Measurements from ENCODE around the gene RBBP4.
"Not testable (repeated sequence)": the region's sequence is repeated elsewhere in the genome, so short reads cannot be mapped to it uniquely, and the experiment has no call there.

The RBBP4 gene

GRCh38 chr1:32650752-32651460, at the start of gene RBBP4:
Gene RBBP4 (plus strand): TSS chr1:32651208. CDS start chr1:32651307, 99 bp downstream.
- peak within 1 kb of the TSS; percentile 84 for H3K4me3 ChIP-seq (ENCODE audit: low read depth, low read length)
- peak; percentile 93 for DNase-seq (ENCODE audit: low read depth)

GRCh38 chr1:32605711-32606424, 45.1 kb upstream of the RBBP4 start:
- DNase-seq (ENCODE audit: low read depth) = no peak
- H3K4me3 ChIP-seq (ENCODE audit: low read depth, low read length) = no peak overlapping the region

GRCh38 chr1:32606565-32607371, 44.2 kb upstream of the RBBP4 start:
- H3K4me3 ChIP-seq (ENCODE audit: low read depth, low read length) = no peak overlapping the region
- no peak for DNase-seq (ENCODE audit: low read depth)

GRCh38 chr1:32609180-32609579, 41.8 kb upstream of the RBBP4 start:
- H3K4me3 ChIP-seq (ENCODE audit: low read depth, low read length) = no peak overlapping the region
- DNase-seq (ENCODE audit: low read depth) = no peak

GRCh38 chr1:32611859-32612188, 39.2 kb upstream of the RBBP4 start:
- peak overlapping the region; percentile 47 for H3K4me3 ChIP-seq (ENCODE audit: low read depth, low read length)

GRCh38 chr1:32612189-32612881, 38.7 kb upstream of the RBBP4 start:
- H3K4me3 ChIP-seq (ENCODE audit: low read depth, low read length) = peak overlapping the region; percentile 47
- DNase-seq (ENCODE audit: low read depth) = no peak

More at GRCh38 chr1:32611859-32612188, 39.2 kb upstream of the RBBP4 start:
- DNase-seq (ENCODE audit: low read depth) = no peak

- no peak overlapping the region for H3K4me3 ChIP-seq (ENCODE audit: low read depth, low read length)
- DNase-seq (ENCODE audit: low read depth) = no peak
These were observed 37.5 kb upstream of the RBBP4 start for GRCh38 chr1:32613472-32613871.

GRCh38 chr1:32618673-32619221, 32.3 kb upstream of the RBBP4 start:
- no peak overlapping the region for H3K4me3 ChIP-seq (ENCODE audit: low read depth, low read length)
- no peak for DNase-seq (ENCODE audit: low read depth)

GRCh38 chr1:32619701-32620485, 31.1 kb upstream of the RBBP4 start:
- no peak for DNase-seq (ENCODE audit: low read depth)
- no peak overlapping the region for H3K4me3 ChIP-seq (ENCODE audit: low read depth, low read length)

GRCh38 chr1:32622205-32622604, 28.8 kb upstream of the RBBP4 start:
- no peak for DNase-seq (ENCODE audit: low read depth)
- H3K4me3 ChIP-seq (ENCODE audit: low read depth, low read length) = no peak overlapping the region

GRCh38 chr1:32622806-32623681, 28.0 kb upstream of the RBBP4 start:
- DNase-seq (ENCODE audit: low read depth) = no peak
- H3K4me3 ChIP-seq (ENCODE audit: low read depth, low read length) = no peak overlapping the region

GRCh38 chr1:32623775-32624174, 27.2 kb upstream of the RBBP4 start:
- H3K4me3 ChIP-seq (ENCODE audit: low read depth, low read length) = no peak overlapping the region
- no peak for DNase-seq (ENCODE audit: low read depth)

- no peak overlapping the region for H3K4me3 ChIP-seq (ENCODE audit: low read depth, low read length)
- DNase-seq (ENCODE audit: low read depth) = no peak
These were observed 24.8 kb upstream of the RBBP4 start for GRCh38 chr1:32626176-32626575.

- no peak overlapping the region for H3K4me3 ChIP-seq (ENCODE audit: low read depth, low read length)
- no peak for DNase-seq (ENCODE audit: low read depth)
These were observed 23.3 kb upstream of the RBBP4 start for GRCh38 chr1:32627596-32628162.

GRCh38 chr1:32630173-32630572, 20.8 kb upstream of the RBBP4 start:
- not testable (repeated sequence) for DNase-seq (ENCODE audit: low read depth); H3K4me3 ChIP-seq (ENCODE audit: low read depth, low read length)

- no peak for DNase-seq (ENCODE audit: low read depth)
- no peak overlapping the region for H3K4me3 ChIP-seq (ENCODE audit: low read depth, low read length)
These were observed 18.2 kb upstream of the RBBP4 start for GRCh38 chr1:32632829-32633228.

GRCh38 chr1:32635508-32636277, 15.3 kb upstream of the RBBP4 start:
- H3K4me3 ChIP-seq (ENCODE audit: low read depth, low read length) = no peak overlapping the region
- no peak for DNase-seq (ENCODE audit: low read depth)

Measured in skeletal muscle cell (primary cell).